ENCODE measurements around the gene APOL2.

DNA sequence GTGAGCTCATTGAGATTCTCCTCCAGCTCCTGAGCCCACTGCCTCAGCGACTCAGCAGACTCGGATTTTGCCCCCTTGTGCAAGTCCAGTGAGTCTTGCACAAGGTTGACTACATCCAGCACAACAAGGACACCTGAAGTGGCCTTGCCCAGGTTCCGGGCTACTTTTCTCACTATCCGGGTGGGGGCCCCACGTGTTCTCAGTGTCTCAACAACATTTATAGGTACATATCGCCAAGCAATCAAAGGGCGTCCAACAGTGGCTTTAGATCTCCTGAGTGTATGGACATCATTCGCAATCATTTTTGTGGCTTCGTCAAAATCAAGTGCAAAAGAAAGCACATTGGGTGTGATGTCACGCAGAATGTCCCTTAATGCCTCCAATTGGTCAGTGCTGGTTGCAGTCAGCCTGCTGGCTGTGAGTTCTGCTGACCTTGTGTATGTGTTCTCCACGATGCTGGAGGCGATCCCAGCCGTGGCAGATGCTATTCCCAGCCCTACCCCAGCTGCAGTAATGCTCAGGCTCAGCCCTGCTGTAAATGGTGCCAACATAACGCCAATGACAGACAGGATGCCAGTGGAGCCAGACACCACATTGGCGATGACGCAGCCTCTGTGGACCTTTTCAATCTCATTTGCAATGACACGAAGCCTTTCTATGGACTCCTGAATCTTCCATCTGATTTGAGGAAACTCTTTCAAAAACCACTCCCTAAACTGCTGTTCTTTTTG is 48.1 kb downstream of the APOL2 start:
- TF ChIP-seq POLR2AphosphoS2 (IDR thresholded peaks at IDR 0.05; ENCODE audit: low read depth, low read length): no peak
- TF ChIP-seq, protein P1, sequence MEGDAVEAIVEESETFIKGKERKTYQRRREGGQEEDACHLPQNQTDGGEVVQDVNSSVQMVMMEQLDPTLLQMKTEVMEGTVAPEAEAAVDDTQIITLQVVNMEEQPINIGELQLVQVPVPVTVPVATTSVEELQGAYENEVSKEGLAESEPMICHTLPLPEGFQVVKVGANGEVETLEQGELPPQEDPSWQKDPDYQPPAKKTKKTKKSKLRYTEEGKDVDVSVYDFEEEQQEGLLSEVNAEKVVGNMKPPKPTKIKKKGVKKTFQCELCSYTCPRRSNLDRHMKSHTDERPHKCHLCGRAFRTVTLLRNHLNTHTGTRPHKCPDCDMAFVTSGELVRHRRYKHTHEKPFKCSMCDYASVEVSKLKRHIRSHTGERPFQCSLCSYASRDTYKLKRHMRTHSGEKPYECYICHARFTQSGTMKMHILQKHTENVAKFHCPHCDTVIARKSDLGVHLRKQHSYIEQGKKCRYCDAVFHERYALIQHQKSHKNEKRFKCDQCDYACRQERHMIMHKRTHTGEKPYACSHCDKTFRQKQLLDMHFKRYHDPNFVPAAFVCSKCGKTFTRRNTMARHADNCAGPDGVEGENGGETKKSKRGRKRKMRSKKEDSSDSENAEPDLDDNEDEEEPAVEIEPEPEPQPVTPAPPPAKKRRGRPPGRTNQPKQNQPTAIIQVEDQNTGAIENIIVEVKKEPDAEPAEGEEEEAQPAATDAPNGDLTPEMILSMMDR (IDR thresholded peaks at IDR 0.05 in 2 of 3, conservative IDR thresholded peaks at IDR 0.05 in 1 of 3; ENCODE audit: control insufficient read depth in 2 of 3, extremely low read depth in 1 of 3, insufficient read depth in 1 of 3, low read depth in 3 of 3, low read length in 3 of 3): no peak
- no peak for TF ChIP-seq JUND (IDR thresholded peaks at IDR 0.05; ENCODE audit: low read depth, low read length)
- no peak for TF ChIP-seq GATAD2B (conservative IDR thresholded peaks at IDR 0.05; ENCODE audit: low read depth)
- no peak for TF ChIP-seq RAD21 (IDR thresholded peaks at IDR 0.05; ENCODE audit: insufficient read depth, low read depth, low read length)
- TF ChIP-seq, protein P2, sequence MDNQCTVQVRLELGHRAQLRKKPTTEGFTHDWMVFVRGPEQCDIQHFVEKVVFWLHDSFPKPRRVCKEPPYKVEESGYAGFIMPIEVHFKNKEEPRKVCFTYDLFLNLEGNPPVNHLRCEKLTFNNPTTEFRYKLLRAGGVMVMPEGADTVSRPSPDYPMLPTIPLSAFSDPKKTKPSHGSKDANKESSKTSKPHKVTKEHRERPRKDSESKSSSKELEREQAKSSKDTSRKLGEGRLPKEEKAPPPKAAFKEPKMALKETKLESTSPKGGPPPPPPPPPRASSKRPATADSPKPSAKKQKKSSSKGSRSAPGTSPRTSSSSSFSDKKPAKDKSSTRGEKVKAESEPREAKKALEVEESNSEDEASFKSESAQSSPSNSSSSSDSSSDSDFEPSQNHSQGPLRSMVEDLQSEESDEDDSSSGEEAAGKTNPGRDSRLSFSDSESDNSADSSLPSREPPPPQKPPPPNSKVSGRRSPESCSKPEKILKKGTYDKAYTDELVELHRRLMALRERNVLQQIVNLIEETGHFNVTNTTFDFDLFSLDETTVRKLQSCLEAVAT (IDR thresholded peaks at IDR 0.05): no peak
- no peak for TF ChIP-seq CBFB (IDR thresholded peaks at IDR 0.05; ENCODE audit: low read depth)
- no peak for TF ChIP-seq TAF1 (IDR thresholded peaks at IDR 0.05; ENCODE audit: borderline replicate concordance, low read depth, low read length)
- TF ChIP-seq, protein P3, sequence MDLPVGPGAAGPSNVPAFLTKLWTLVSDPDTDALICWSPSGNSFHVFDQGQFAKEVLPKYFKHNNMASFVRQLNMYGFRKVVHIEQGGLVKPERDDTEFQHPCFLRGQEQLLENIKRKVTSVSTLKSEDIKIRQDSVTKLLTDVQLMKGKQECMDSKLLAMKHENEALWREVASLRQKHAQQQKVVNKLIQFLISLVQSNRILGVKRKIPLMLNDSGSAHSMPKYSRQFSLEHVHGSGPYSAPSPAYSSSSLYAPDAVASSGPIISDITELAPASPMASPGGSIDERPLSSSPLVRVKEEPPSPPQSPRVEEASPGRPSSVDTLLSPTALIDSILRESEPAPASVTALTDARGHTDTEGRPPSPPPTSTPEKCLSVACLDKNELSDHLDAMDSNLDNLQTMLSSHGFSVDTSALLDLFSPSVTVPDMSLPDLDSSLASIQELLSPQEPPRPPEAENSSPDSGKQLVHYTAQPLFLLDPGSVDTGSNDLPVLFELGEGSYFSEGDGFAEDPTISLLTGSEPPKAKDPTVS (IDR thresholded peaks at IDR 0.05; ENCODE audit: low read depth, low read length): no peak
